ENCODE results near the gene IL1B. TPM values are rescaled to one million over a fixed set of nuclear protein-coding genes. Genes with fewer than 3 reads are reported as not detected.

IL1B gene
- total RNA-seq, 3 donors from 2014 or later, result 2.1 to 6.4 (median 4.2) TPM

DNA sequence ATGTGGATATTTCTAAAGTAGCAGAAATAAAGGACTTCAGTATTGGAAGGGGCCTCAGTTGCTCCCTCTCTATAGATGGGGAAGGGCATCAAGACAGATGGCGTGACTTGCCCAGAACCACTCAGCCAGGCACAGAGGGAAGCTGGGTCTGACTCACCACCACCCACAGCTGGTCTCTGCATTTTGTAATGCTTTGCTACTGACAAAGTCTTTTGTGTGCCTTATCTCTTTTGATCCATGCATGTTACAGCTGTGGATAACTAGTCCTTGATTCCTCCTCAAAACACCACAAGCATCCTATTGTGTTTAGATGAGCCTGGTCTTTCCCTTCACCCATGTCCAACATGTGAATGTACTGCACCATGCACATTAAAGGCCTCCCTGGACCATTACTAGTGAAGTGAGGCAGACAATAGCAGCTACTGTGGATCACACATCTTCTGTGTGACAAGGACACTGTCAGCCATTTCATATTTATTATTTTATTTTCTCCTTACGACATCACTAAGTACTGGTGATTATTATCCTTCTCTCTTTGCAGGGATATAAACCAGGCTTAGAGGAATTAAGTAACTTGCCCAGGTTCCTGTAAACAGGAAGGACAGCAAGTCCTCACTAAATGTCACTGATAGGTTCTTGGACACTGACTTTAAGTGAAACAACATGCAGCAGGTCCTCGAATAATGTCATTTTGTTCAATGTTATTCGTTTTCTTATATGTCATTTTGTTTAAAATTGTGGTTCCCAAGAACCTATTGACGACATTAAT is 44.8 kb upstream of the IL1B start:
- Histone ChIP-seq H3K4me3 (no peak overlapping the region), H3K9me3 (no peaks in the 10 kb centered on the region), H3K4me1 (ENCODE audit: low read depth) (no peaks in the 10 kb centered on the region), H3K36me3 (ENCODE audit: low read depth) (no peaks in the 10 kb centered on the region)
- DNase-seq (no peak), ATAC-seq (peak; percentile 47)
- TF ChIP-seq, protein P1, sequence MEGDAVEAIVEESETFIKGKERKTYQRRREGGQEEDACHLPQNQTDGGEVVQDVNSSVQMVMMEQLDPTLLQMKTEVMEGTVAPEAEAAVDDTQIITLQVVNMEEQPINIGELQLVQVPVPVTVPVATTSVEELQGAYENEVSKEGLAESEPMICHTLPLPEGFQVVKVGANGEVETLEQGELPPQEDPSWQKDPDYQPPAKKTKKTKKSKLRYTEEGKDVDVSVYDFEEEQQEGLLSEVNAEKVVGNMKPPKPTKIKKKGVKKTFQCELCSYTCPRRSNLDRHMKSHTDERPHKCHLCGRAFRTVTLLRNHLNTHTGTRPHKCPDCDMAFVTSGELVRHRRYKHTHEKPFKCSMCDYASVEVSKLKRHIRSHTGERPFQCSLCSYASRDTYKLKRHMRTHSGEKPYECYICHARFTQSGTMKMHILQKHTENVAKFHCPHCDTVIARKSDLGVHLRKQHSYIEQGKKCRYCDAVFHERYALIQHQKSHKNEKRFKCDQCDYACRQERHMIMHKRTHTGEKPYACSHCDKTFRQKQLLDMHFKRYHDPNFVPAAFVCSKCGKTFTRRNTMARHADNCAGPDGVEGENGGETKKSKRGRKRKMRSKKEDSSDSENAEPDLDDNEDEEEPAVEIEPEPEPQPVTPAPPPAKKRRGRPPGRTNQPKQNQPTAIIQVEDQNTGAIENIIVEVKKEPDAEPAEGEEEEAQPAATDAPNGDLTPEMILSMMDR (IDR thresholded peaks at IDR 0.05), result no peak
- intact Hi-C loops (cut with DNase I, micrococcal nuclease), result loop anchor here in 1 of 2 donors (5.0 to 10.0 kb wide), 2 partner anchors 53 to 134 kb away; no protein-coding TSS in a partner anchor

DNA sequence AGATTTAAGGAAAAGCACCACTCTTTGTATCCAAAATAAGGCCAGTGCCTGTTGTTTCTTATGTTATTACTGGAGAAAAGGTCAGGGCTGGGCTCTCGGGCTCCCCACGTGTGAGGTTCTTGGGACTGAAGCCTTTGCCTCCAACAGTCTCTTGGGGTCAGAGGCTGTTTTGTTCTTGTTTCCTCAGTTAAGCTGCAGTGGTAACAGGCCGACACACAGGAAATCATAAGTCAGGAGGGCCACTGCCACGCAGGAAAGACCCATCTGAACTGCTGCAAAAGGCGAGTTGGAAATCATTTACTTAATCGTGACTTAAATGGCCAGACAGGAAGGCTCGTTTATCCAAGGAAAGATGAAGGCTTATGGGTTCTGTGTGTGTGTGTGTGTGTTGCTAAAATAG is 44.1 kb upstream of the IL1B start:
- Histone ChIP-seq H3K4me3 (no peak overlapping the region), H3K9me3 (no peaks in the 10 kb centered on the region), H3K4me1 (ENCODE audit: low read depth) (no peaks in the 10 kb centered on the region), H3K36me3 (ENCODE audit: low read depth) (no peaks in the 10 kb centered on the region)
- TF ChIP-seq, protein P1 (IDR thresholded peaks at IDR 0.05), result no peak
- ATAC-seq (no peak), DNase-seq (no peak)
- intact Hi-C loops (cut with DNase I, micrococcal nuclease), result loop anchor here in 1 of 2 donors (5.0 to 10.0 kb wide), 2 partner anchors 54 to 133 kb away; no protein-coding TSS in a partner anchor

DNA sequence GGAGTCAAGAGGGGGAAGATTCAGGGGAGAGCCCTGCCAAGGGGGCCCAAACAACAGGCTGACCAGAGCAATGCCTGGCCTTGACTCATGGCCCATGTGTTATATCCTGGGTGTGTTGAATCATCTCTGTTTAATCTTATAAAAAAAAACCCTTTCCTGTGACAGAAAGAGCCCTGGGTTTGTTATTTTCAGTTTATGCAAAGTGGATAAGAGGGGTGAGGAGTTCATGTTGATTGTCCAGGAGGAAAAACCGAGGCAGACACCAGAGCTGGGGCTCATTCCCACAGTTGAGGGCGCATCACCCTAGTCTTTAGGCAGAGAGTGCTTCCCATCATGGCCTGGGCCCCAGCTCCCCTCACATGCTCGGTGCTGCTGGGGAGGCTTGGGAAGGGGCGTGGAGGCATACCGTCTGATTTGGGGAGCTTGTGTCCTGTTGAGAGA is 43.5 kb upstream of the IL1B start:
- H3K36me3 ChIP-seq (ENCODE audit: low read depth), result no peaks in the 10 kb centered on the region
- no peaks in the 10 kb centered on the region for H3K9me3 ChIP-seq
- H3K4me3 ChIP-seq, result no peak overlapping the region
- ATAC-seq (no peak), DNase-seq (no peak)
- no peaks in the 10 kb centered on the region for H3K4me1 ChIP-seq (ENCODE audit: low read depth)
- TF ChIP-seq, protein P1 (IDR thresholded peaks at IDR 0.05), result no peak
- intact Hi-C loops (cut with DNase I, micrococcal nuclease), result loop anchor here in 1 of 2 donors (5.0 to 10.0 kb wide), 2 partner anchors 55 to 133 kb away; no protein-coding TSS in a partner anchor

DNA sequence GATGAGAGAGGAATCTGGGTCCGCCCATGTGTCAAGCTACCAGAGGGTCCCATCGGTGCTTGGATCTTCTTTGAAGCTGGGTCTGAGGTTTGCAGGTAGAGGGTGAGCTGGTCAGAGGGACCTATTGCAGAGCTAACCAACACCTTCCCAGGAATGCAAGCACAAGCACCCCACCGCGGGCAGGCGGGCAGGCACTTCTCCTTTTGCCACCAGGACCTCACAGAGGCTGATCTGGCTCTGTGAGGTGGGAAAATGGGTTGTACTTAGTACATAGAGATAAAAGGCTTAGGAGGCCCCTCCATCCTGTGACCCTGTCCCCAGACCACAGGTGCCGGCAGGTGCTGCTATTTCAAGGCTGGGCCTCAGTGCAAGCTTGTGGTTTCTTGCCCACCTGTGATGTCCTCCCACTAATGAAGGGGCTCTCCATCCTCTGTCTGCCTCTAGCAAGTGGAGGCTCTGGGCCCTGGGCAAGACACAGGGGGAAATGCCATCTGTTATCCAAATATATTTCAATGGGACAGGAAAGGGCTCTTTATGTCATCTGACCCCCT is 43.0 kb upstream of the IL1B start:
- DNase-seq, result peak in 1 of 3 donors; percentile 36
- Histone ChIP-seq H3K9me3 (no peaks in the 10 kb centered on the region), H3K4me1 (ENCODE audit: low read depth) (no peaks in the 10 kb centered on the region), H3K4me3 (no peak overlapping the region), H3K36me3 (ENCODE audit: low read depth) (no peaks in the 10 kb centered on the region)
- intact Hi-C loops (cut with DNase I, micrococcal nuclease), result loop anchor here in 1 of 2 donors (5.0 to 10.0 kb wide), 2 partner anchors 55 to 132 kb away; no protein-coding TSS in a partner anchor
- TF ChIP-seq, protein P1 (IDR thresholded peaks at IDR 0.05), result no peak
- ATAC-seq, result no peak

DNA sequence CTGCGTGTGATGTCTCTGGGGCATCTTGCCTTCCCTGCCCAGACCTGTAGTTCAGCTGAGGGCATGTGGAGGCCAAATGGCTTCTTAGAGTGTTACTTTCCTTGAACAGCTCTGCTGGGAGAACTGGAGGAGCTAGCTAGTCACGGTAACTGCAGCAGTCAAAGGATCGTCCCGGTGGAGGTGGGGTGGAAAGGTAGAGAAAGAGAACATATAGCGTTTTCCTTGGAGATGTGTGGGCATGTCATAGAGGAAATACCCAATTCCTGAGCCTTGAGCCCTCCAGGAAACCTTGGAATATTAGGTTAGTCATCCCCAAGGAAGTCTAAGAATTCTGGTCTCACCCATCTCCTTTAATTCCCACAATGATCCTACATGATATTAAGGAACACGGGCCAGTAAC is 40.8 kb upstream of the IL1B start:
- H3K36me3 ChIP-seq (ENCODE audit: low read depth), result no peaks in the 10 kb centered on the region
- TF ChIP-seq, protein P1 (IDR thresholded peaks at IDR 0.05), result no peak
- no peak overlapping the region for H3K4me3 ChIP-seq
- ATAC-seq (no peak), DNase-seq (no peak)
- intact Hi-C loops (cut with DNase I, micrococcal nuclease), result no loop called here
- no peaks in the 10 kb centered on the region for H3K4me1 ChIP-seq (ENCODE audit: low read depth)
- no peaks in the 10 kb centered on the region for H3K9me3 ChIP-seq
